ENCODE measurements around the gene SLC12A8. TPM values are rescaled to one million over a fixed set of nuclear protein-coding genes. Genes with fewer than 3 reads are reported as not detected.

SLC12A8 gene
- total and polyA plus RNA-seq, 2 donors (not counting 1 experiment from before 2014, with no cell fraction given): 15.1 to 19.5 TPM

DNA sequence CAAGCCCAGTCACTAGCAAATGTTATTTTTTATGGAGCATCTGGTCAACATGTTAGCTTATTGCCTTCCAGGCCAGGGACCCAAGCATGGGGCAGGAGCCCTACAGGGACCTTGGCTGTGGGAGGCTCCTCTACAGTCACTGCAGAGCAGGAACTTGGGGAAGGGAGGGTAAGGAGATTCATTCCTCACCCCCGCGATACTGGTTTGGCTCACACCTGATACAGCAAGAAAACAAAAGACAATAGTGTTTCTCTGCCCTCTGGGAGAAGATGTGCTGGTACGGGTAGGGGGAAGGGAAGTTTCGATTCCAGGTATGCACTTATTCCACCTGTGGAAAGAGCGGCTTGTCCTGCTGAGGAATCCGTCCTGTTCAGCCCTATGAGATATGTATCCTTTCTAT, 77.6 kb downstream of the SLC12A8 start:
- no peaks in the 10 kb centered on the region for H3K27me3 ChIP-seq (ENCODE audit: control insufficient read depth, insufficient read depth, low read length)
- no peak overlapping the region for H2AFZ ChIP-seq (ENCODE audit: low read length)
- no peaks in the 10 kb centered on the region for H4K20me1 ChIP-seq (ENCODE audit: control insufficient read depth, extremely low read depth, insufficient read depth, low read length)
- H3K36me3 ChIP-seq (ENCODE audit: control insufficient read depth, insufficient read depth, low read length): no peaks in the 10 kb centered on the region
- H3K9ac ChIP-seq (ENCODE audit: insufficient read depth, low read length): no peak overlapping the region
- no peak for TF ChIP-seq EZH2 (IDR thresholded peaks at IDR 0.05; ENCODE audit: low read length, missing control alignments)
- no peak for TF ChIP-seq CTCF (conservative IDR thresholded peaks at IDR 0.05 in 1 of 2, IDR thresholded peaks at IDR 0.05 in 1 of 2; ENCODE audit: low read depth in 1 of 2, low read length in 2 of 2)
- no peaks in the 10 kb centered on the region for H3K79me2 ChIP-seq (ENCODE audit: control insufficient read depth, insufficient read depth, low read length)
- DNase-seq (ENCODE audit: low read depth in 2 of 2): no peak
- no peak overlapping the region for H3K4me3 ChIP-seq (replicated peaks in 1 of 4; ENCODE audit: control extremely low read depth in 1 of 4, insufficient read depth in 1 of 4, low read depth in 3 of 4, low read length in 4 of 4)
- peaks cover 19% of the 10 kb centered on the region for H3K4me1 ChIP-seq (ENCODE audit: control insufficient read depth, extremely low read depth, insufficient read depth, low read length)
- no peaks in the 10 kb centered on the region for H3K9me3 ChIP-seq (ENCODE audit: control insufficient read depth, insufficient read depth, low read depth, low read length)
- H3K4me2 ChIP-seq (ENCODE audit: extremely low read depth, insufficient read depth, low read length): no peak overlapping the region
- H3K27ac ChIP-seq (ENCODE audit: insufficient read depth, low read length): no peak overlapping the region

DNA sequence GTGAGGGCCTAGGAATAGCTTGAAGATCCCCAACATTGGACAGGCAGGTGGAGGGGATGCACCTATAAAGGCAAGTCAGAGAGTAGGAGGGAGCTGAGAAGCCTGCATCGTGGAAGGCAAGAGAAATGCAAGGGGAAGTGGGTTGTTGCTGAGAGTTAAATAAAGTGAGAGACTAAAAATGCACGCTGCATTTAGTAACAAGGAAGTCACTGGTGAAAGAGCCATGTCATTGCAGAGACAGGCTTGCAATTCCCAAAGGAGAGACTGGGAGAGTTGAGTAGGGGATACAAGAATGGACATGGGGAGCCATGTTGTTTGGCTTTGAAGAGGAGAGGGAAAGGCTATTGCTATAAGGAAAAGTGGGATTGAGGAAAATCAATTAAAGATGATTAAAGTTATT, 79.7 kb downstream of the SLC12A8 start:
- no peaks in the 10 kb centered on the region for H3K27me3 ChIP-seq (ENCODE audit: control insufficient read depth, insufficient read depth, low read length)
- H3K27ac ChIP-seq (ENCODE audit: insufficient read depth, low read length): no peak overlapping the region
- H3K4me1 ChIP-seq (ENCODE audit: control insufficient read depth, extremely low read depth, insufficient read depth, low read length): peaks cover 27% of the 10 kb centered on the region
- H3K9me3 ChIP-seq (ENCODE audit: control insufficient read depth, insufficient read depth, low read depth, low read length): no peaks in the 10 kb centered on the region
- no peak overlapping the region for H3K9ac ChIP-seq (ENCODE audit: insufficient read depth, low read length)
- no peak overlapping the region for H2AFZ ChIP-seq (ENCODE audit: low read length)
- H3K79me2 ChIP-seq (ENCODE audit: control insufficient read depth, insufficient read depth, low read length): no peaks in the 10 kb centered on the region
- DNase-seq (ENCODE audit: low read depth in 2 of 2): no peak
- no peaks in the 10 kb centered on the region for H4K20me1 ChIP-seq (ENCODE audit: control insufficient read depth, extremely low read depth, insufficient read depth, low read length)
- H3K4me3 ChIP-seq (replicated peaks in 1 of 4; ENCODE audit: control extremely low read depth in 1 of 4, insufficient read depth in 1 of 4, low read depth in 3 of 4, low read length in 4 of 4): no peak overlapping the region
- no peaks in the 10 kb centered on the region for H3K36me3 ChIP-seq (ENCODE audit: control insufficient read depth, insufficient read depth, low read length)
- H3K4me2 ChIP-seq (ENCODE audit: extremely low read depth, insufficient read depth, low read length): no peak overlapping the region
- TF ChIP-seq EZH2 (IDR thresholded peaks at IDR 0.05; ENCODE audit: low read length, missing control alignments) (no peak), CTCF (conservative IDR thresholded peaks at IDR 0.05 in 1 of 2, IDR thresholded peaks at IDR 0.05 in 1 of 2; ENCODE audit: low read depth in 1 of 2, low read length in 2 of 2) (no peak)

DNA sequence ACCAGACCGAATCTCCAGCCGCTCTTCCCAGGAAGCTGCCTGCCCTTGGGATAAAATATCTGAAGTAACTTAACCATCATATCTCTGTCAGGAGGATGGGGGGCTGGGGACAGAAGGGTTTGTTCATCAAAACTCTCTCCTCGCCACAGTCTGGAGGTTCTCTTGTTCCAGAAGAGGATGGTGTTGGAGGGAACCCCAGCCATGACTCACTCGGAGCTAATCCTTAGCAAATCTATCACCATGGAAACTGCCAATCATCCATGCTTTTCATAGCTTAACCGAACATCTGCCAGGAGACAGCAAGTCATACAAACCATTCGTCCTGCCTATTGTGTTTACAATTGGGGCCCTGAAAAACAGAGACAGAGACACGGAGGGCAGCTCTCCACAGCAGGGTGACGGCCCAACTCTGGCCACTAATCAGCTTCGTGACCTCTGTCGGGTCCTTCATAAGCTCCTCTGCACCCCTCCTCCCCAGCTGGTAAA, 83.0 kb downstream of the SLC12A8 start:
- Histone ChIP-seq H3K4me3 (replicated peaks in 1 of 4; ENCODE audit: control extremely low read depth in 1 of 4, insufficient read depth in 1 of 4, low read depth in 3 of 4, low read length in 4 of 4) (peak overlapping the region in 1 of 4 experiments; percentile 5), H3K27me3 (ENCODE audit: control insufficient read depth, insufficient read depth, low read length) (no peaks in the 10 kb centered on the region), H4K20me1 (ENCODE audit: control insufficient read depth, extremely low read depth, insufficient read depth, low read length) (no peaks in the 10 kb centered on the region), H3K79me2 (ENCODE audit: control insufficient read depth, insufficient read depth, low read length) (no peaks in the 10 kb centered on the region), H2AFZ (ENCODE audit: low read length) (no peak overlapping the region), H3K36me3 (ENCODE audit: control insufficient read depth, insufficient read depth, low read length) (no peaks in the 10 kb centered on the region), H3K9ac (ENCODE audit: insufficient read depth, low read length) (no peak overlapping the region), H3K4me1 (ENCODE audit: control insufficient read depth, extremely low read depth, insufficient read depth, low read length) (peaks cover 29% of the 10 kb centered on the region), H3K27ac (ENCODE audit: insufficient read depth, low read length) (peak overlapping the region; percentile 89), H3K9me3 (ENCODE audit: control insufficient read depth, insufficient read depth, low read depth, low read length) (no peaks in the 10 kb centered on the region), H3K4me2 (ENCODE audit: extremely low read depth, insufficient read depth, low read length) (peak overlapping the region; percentile 53)
- TF ChIP-seq CTCF (conservative IDR thresholded peaks at IDR 0.05 in 1 of 2, IDR thresholded peaks at IDR 0.05 in 1 of 2; ENCODE audit: low read depth in 1 of 2, low read length in 2 of 2) (no peak), EZH2 (IDR thresholded peaks at IDR 0.05; ENCODE audit: low read length, missing control alignments) (no peak)
- peak; percentile 99 to 100 for DNase-seq (ENCODE audit: low read depth in 2 of 2)
